ENCODE data around the gene ARVCF.
"Not testable (repeated sequence)": the region's sequence is repeated elsewhere in the genome, so short reads cannot be mapped to it uniquely, and the experiment has no call there.

The ARVCF gene

DNA sequence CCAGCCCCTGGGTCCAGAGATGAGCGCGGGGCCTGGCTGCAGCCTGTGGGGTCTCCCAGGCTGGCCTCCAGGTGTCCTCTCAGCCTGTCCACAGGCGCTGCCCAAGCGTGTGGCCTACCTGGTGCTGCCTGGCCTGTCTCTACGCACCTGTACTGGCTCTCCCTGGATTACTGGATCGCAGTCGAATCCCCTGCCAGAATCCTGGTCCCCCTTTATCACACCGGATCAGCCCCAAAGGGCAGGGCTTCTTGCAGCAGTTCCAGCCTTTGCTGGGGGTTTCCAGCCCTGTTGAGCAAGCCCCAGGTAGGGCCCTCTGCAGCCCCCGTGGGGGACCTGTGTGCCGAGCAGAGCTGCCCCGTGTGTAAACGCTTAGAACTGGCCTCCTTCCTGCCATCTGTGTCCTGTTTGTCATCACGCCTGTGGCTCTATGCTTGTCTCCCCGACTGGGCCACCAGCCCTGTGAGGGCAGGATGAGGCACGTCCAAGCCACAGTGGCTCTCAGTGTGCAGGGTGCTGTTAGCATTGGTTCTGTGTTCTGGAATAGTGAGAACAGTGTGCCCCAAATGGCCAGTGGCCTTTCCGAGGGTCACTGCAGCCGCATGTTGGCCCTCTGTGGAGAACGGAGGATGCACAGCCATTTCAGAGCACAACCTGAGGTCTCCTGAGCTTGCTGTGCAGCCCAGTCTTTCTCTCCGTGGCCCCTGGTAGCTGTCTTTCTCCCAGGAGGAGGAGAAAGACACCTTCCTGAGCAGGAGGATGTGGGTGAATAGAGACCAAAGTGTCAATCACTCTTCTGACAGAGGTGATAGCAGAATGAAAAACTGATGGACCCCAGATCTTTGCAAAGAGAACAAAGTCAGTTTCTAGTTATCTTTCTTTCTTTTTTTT, 61.1 kb downstream of the ARVCF start:
- DNase-seq (ENCODE audit: low read depth in 1 of 2, low spot score in 1 of 2): no peak
- in situ Hi-C loops (cut with HindIII; ENCODE audit: low pct_unique_long_range_greater_than_20kb, low sequenced_read_pairs): no loop called here

DNA sequence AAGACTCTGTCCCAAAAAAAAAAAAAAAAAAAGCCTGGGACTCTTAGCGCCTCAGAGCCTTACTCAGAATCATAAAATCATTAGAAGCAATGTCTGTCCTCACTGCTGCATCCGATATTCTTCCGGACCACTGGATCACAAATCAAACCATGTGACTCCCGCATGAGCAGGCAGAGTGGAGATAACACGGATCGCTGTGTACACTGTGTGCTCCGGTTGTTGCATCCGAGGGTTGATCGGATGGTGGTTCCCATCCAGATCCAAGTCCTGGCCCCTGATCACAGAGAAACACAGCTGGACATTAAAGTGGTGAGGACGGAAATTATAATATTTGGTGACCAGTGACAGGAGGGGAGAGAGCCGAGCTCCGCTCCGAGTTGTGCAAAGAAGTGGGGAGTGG, 65.3 kb downstream of the ARVCF start:
- TF ChIP-seq JUND (IDR thresholded peaks at IDR 0.05; ENCODE audit: low read depth): no peak
- no peak for DNase-seq (ENCODE audit: low read depth in 1 of 2, low spot score in 1 of 2)
- in situ Hi-C loops (cut with HindIII; ENCODE audit: low pct_unique_long_range_greater_than_20kb, low sequenced_read_pairs): no loop called here

More for the DNA sequence above, 61.1 kb downstream of the ARVCF start:
- no peak for TF ChIP-seq JUND (IDR thresholded peaks at IDR 0.05; ENCODE audit: low read depth)

DNA sequence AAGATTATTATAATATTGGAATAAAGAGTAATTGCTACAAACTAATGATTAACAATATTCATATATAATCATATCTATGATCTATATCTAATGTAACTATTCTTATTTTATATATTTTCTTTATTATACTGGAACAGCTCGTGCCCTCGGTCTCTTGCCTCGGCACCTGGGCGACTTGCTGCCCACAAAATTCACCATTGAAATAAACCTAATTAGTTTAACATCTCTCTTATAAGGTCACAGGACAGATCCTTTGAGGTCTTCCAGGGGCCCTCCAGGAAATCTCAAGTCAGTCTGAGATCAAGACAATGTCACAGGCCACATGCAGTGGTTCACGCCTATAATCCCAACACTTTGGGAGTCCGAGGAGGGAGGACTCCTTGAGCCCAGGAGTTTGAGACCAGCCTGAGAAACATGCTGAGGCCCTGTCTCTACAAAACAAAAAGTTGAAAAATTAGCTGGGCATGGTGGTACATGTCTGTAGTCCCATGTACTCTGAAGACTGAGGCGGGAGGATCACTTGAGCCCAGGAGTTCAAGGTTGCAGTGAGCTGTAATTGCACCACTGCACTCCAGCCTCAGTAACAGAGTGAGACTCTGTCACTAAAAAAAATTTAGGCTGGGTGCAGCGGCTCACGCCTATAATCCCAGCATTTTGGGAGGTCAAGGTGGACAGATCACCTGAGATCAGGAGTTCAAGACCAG, 68.4 kb downstream of the ARVCF start:
- in situ Hi-C loops (cut with HindIII; ENCODE audit: low pct_unique_long_range_greater_than_20kb, low sequenced_read_pairs): no loop called here
- no peak for DNase-seq (ENCODE audit: low read depth in 1 of 2, low spot score in 1 of 2)
- no peak for TF ChIP-seq JUND (IDR thresholded peaks at IDR 0.05; ENCODE audit: low read depth)

DNA sequence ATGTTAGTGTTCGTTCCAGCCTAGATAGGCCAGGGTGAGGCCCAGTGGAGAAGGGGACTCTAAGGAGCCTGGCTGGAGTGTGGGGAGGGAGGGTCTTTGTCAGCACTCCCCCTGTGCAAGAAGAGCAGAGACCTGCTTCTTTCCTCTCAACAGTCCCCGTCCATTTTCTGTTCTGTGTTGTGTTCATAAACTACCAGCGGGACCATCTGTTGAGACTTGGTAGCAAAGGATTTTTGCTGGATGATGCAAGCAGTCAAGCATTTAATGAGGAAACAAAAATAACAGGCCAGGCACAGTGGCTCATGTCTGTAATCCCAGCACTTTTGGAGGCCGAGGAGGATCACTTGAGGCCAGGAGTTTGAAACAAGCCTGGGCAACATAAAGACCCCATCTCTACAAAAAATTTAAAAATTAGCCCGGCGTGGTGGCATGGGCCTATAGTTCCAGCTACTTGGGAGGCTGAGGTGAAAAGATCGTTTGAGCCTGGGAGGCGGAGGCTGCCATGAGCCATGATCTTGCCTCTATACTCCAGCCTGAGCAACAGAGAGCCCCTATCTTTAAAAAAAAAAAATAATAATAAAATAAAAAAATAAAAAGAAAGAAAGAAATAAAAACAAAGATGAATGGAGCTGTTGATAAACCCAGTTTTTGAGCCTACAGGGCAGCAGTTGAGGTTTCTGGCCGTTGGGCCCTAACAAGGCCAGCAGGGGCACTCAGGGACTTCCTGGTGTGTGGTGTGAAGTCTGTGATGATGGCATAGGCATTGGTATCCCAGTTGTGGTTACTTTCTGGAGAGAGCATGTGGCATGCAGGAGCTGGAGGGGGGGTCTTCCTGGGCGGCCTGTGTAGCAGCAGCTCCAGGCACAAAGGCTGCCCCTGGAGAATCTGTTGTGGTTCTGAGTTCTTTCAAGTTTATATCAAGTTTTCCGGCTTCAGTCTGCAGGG, 73.3 kb downstream of the ARVCF start:
- peak; percentile 47; the same call in 1 of the 2 replicates for TF ChIP-seq JUND (IDR thresholded peaks at IDR 0.05; ENCODE audit: low read depth)
- in situ Hi-C loops (cut with HindIII; ENCODE audit: low pct_unique_long_range_greater_than_20kb, low sequenced_read_pairs): no loop called here
- peak in 1 of 2 experiments; percentile 44 for DNase-seq (ENCODE audit: low read depth in 1 of 2, low spot score in 1 of 2)

DNA sequence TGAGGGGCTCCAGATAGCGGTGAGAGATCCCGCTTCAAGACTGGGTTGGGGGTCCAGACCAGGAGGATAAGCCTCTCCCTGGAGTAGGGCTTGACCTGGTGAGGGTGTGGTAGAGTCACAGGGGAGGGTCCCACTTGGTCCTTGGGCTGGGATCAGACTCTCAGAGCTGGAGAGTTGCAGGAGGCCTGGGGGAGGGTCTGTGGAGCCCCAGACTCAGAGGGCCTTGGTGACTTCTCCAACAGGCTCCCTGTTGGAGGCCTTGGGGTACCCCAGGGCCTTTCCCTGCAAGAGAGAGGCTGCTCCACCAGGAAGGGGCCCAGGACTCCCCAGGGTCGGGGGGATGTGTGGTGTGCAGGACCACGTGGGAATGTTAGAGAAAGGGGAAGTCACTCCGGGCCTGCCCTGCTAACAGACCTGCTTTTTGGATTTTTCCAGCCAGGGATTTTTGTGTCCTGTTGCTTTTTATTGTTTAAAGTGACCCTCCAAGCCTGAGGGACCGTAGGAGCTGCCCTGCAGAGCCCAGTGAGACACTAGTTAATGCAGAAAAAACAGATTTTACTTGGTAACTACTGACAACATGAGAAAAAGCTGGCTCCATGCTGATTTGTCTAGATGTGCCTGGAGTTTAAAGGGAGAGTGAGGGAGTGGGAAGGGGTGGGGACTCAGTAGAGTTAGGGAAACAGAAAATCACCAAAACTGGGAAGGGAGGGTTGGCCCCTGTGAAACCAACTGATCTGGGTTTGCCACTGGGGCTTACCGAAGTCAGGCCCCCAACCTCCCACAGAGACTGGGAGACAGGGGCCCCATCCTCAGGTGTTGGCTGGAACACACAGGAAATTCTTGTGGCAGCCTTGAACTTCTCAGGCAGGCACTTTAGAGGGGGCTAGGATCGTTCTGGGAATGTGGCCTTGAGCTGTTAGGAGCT, 74.2 kb downstream of the ARVCF start:
- DNase-seq (ENCODE audit: low read depth in 1 of 2, low spot score in 1 of 2): no peak
- in situ Hi-C loops (cut with HindIII; ENCODE audit: low pct_unique_long_range_greater_than_20kb, low sequenced_read_pairs): no loop called here
- no peak for TF ChIP-seq JUND (IDR thresholded peaks at IDR 0.05; ENCODE audit: low read depth)

DNA sequence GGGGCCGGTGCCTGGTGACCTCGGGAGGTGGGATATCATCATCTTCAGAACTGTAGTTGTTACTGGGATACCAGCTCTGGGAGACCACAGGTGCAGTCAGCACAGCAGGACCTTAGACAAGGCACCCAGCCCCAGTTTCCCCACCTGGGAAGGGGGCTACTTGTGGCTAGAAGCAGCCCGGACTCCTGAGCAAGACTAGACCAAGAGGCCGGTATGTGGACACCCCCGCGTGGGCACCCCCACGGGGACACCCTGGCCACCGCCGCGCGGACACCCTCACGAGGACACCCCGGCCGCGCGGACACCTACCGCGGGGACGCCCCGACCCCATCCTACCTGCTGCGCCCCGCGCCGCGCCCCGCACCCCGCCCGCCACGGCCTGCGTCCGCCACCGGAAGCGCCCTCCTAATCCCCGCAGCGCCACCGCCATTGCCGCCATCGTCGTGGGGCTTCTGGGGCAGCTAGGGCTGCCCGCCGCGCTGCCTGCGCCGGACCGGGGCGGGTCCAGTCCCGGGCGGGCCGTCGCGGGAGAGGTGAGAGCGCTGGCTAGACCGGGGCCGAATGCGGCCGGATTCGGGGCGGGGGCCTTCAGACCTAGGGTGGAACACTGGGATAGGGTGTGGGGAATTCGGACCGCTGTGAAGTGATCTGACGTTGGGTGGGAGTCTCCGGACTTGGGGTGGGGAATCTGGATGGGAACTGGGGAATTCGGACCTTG, 75.1 kb downstream of the ARVCF start, which contains the start of the genes COMT and TXNRD2:
TSS of gene COMT (plus strand) at position 408 of the 718 bp plus-strand sequence. CDS start 20,755 bp downstream, outside the sequence.
TSS of gene TXNRD2 (minus strand) at position 454 of the 718 bp plus-strand sequence. CDS start at position 439, 15 bp downstream.
- peak; percentile 57 to 71 for DNase-seq (ENCODE audit: low read depth in 1 of 2, low spot score in 1 of 2)
- in situ Hi-C loops (cut with HindIII; ENCODE audit: low pct_unique_long_range_greater_than_20kb, low sequenced_read_pairs): no loop called here
- no peak for TF ChIP-seq JUND (IDR thresholded peaks at IDR 0.05; ENCODE audit: low read depth)

DNA sequence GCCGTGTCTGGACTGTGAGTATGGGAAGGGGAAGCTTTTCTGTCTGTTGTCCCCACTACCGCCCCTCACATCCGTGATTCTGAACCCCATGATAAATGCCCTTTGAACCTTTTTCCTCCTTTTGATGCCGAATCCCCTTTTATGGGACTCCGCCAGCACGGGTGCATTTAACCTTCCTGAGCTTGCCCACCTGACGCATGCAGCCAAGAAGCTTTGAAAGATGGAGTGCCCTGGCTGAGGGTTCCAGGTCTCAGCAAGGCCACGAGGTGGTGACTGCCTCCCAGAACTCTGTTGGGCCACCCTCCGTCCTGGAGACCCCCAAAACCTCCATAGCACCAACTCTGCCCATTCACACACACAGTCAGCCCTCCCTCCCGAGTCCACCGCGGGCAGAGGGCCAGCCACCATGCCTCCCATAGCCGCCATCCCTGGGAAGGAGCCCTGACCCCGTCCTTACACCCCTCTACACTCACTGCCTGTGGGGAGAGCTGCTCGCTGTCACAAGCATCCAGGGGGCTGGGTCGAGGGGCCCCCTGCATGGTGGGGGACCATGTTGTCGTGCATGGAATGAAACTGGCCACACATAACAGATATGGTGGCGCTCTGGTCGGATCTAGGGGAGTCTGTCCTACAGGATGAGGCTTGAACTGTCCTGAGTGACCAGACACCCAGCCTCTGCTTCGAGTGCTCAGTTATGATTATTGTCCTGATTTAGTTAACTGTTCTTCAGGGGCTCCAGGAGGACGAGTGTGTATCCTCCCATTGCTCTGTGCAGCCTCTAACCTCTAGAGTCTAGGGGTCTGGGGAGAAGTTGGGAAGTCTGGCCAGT, 75.9 kb downstream of the ARVCF start:
- no peak for TF ChIP-seq JUND (IDR thresholded peaks at IDR 0.05; ENCODE audit: low read depth)
- in situ Hi-C loops (cut with HindIII; ENCODE audit: low pct_unique_long_range_greater_than_20kb, low sequenced_read_pairs): no loop called here
- DNase-seq (ENCODE audit: low read depth in 1 of 2, low spot score in 1 of 2): no peak

DNA sequence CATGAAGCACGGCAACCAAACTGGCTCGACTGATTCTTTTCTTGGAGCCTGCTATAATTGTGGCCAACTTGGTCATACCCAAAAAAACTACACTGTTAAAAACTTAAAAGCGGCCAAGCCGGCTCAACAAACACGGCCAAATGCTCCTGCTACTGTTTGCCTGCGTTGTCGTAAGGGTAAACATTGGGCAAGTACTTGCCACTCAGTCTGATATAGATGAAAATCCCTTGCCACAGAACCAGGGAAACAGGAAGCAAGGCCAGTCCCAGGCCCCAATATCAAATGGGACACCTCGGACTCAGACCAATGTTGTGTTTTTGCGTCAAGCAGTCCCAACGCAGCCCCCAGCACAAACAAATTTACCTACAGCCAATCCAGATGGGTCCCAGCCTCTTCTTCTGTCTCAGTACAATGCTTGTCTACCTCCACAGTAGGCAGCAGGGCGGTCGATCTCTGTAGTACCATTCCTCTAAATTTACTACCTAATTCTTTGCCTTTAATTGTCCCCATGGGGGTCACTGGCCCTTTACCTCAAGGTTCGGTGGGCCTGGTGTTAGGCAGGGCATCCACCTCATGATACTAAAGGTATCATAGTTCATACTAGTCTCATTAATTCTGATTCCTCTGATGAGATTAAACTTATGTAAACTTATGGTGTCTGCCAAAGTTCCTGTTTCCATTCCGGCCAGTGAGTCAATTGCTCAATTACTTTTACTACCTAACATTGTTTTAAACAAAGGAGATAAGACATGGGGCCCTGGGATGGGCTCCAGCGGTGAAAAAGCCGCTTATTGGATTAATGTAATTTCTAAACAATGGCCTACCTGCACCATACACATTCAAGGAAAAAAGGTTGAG, 78.8 kb downstream of the ARVCF start:
- TF ChIP-seq JUND (IDR thresholded peaks at IDR 0.05; ENCODE audit: low read depth): no peak
- DNase-seq (ENCODE audit: low read depth in 1 of 2, low spot score in 1 of 2): peak in 1 of 2 experiments; percentile 64
- in situ Hi-C loops (cut with HindIII; ENCODE audit: low pct_unique_long_range_greater_than_20kb, low sequenced_read_pairs): no loop called here

DNA sequence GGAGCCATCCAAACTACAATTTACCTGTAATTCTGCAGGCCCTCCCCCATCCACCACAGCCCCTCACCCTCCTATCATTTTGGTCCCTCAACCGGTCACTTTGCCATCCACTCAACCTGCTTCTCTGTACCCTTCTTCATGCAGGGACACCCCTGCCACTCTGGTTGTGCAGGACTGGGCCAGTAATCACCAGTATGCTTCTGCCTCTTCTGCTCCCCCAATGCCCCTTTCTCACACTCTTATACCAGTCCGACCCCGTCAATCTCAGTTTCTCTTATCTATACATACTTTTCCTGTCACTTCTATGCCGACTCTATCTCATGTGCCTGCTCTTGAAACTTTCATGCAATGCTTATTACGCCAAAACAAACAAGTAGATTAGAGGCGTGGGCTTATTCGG, 80.1 kb downstream of the ARVCF start:
- no peak for DNase-seq (ENCODE audit: low read depth in 1 of 2, low spot score in 1 of 2)
- no peak for TF ChIP-seq JUND (IDR thresholded peaks at IDR 0.05; ENCODE audit: low read depth)
- in situ Hi-C loops (cut with HindIII; ENCODE audit: low pct_unique_long_range_greater_than_20kb, low sequenced_read_pairs): no loop called here

DNA sequence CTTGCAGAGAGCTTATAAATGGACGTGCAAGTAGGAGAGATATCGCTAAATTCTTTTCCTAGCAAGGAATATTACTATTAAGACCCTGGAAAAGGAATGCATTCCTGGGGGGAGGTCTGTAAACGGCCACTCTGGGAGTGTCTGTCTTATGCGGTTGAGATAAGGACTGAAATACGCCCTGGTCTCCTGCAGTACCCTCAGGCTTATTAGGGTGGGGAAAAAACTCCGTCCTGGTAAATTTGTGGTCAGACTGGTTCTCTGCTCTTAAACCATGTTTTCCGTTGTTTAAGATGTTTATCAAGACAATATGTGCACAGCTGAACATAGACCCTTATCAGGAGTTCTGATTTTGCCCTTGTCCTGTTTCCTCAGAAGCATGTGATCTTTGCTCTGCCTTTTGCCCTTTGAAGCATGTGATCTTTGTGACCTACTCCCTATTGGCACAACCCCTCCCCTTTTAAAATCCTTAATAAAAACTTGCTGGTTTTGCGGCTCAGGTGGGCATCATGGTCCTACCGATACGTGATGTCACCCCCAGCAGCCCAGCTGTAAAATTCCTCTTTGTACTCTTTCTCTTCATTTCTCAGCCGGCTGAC, 81.4 kb downstream of the ARVCF start:
- DNase-seq (ENCODE audit: low read depth in 1 of 2, low spot score in 1 of 2); in situ Hi-C loops (cut with HindIII; ENCODE audit: low pct_unique_long_range_greater_than_20kb, low sequenced_read_pairs): not testable (repeated sequence)
